Stimulated activated CD8-positive, alpha-beta memory T cell treated with anti-CD3 and anti-CD28 coated beads, Interleukin-7, amount 100 ng/mL, for 48 hours (primary cell): ENCODE results near the gene PDE4D.
A peak's percentile ranks its signal among the peaks of the same experiment; 100 is the strongest.

Experiments used
- DNase-seq, 2 donors: peaks; one replicate each; pipeline ENCODE4 v3.0.0-alpha.2; 2020; ENCODE audit warnings: low read depth in 1 of 2; ENCODE audit errors: extremely low read depth in 1 of 2

The PDE4D gene

DNA sequence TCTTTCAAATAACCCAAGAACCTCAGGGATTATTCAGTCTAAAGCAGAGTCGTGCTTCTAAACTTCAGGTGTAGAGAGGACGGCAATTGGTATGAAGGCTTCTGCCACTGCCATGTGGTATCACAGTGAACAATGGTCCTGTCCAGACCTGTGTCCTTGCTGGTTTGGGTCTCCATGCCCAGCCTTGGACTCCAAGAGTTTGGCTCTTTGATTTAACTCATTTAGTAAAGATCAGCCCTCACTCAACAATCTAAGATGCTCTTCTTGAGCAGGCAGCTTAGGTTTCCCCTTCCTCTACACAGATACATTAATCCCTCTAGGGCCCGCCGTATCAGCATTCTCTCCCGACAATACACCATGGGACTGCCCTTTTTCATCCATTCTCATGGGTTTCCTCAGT lies 792.7 kb downstream of the PDE4D start:
- no peak for DNase-seq

DNA sequence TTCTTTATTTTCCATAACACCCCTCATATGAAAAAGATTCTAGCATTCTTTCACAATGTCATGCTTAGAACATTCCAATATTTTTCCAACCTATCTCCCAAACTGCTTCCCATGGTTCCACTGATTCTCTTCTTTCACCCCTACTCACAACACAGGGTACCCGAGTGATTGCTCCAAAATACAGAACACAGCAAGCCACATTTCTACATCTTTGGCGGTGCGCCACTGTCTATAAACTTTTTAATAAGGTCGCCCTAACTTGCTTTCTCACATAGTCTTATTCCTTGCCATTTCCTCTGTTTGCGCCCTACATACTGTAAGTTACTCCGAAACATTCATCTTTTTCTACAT lies 793.6 kb downstream of the PDE4D start:
- no peak for DNase-seq

DNA sequence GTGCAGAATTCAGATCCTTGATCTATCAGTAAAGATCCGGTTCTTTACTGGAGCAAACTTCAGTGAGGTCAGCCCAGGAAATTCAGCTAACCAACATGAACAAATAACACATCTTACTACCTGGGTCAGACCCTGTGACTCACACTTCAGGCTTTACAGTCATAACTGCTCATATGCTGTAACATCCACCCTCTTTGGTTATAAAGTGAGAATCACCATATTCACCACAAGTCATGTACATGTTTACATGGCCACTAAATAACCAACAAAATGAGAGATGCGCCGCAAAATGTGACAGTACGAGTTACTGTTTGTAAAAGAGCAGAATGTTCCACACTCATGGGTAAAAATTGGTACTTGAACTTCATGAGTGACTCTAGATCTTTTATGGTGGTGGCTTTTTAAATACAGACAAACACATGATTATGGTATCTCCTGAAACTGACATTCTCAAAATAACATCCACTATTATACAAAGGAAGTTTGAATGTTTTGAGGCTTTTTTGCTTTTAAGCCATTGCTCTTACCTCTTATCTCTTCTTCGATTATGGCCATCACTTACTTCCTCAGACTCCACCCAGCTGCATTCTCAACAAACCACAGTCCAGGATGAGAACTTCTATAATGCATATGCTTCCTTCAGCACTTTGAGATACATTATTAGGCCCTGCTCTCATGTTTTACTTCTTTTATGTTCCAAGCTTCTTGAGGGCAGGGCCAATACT lies 794.1 kb downstream of the PDE4D start:
- DNase-seq = peak in 1 of 2 donors; percentile 42

DNA sequence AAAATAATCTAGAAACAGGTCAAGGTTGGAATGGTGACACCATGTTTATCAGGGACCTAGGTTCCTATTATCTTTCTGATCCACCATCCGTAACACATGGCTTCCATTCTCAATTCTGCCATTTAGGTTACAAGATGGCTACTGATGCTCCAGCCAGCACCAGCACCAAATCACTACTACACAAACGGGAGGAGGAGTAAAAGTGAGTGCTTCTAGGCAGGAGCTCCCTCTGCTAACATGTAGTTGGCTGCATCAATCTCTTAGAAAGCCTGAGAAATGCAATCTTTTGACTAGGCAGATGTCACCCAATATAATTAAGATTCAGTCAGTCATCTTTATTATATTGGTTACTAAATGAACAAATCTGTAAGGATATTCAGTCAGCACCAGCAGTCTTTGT lies 794.8 kb downstream of the PDE4D start:
- DNase-seq = no peak

DNA sequence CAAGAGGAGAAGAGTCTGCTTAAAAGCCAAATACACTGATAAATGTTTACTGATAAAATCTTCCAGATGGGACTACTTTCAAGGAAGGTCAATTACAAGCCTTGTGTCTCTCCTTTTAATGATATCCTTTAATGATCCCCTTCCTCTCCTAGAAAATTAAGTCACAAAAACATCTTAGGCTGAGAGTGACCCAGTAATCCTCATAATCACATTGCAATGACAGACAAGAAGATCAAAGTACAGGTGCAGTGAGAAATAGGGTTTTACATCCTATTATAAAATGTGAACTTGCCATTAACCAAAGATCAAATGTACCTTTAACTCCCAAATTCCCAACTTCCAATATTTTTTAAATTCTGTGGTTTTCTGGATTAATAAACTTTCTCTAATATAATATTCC lies 795.8 kb downstream of the PDE4D start:
- no peak for DNase-seq

DNA sequence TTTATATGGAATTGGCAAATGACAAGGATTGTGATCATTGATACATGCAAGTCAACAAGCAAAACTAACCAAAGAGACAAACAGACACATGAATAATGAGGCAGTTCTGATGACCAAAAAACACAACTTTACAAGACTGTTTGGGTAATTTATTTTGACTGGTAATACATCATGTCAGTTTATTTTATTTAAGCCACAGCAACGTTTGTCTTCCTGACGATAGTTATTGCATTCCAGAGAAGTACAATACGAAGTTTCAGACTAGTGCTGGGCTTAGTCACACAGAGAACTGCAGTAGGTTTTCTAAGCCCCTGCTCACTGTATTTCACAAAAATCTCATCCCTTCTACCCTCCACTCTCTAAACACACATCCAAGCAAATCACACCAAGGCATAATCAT lies 796.4 kb downstream of the PDE4D start:
- no peak for DNase-seq

DNA sequence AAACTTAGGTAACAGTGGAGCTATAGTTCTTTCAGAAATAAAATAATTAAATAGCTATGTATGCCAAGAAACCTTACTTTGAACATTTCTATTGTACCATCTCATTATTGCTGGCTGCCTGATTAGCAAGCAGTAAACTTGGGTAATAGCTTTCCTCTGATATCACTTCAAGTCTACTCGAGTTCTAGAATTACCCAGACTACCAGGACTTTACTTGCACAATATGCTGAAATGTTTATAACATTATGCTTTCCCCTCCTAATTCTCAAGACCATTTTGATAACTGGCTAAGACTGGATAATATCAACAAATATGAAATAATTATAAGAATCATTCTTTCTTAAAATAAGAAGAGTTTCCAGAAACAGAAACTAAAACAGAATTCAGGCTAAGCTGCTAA lies 798.0 kb downstream of the PDE4D start:
- no peak for DNase-seq

DNA sequence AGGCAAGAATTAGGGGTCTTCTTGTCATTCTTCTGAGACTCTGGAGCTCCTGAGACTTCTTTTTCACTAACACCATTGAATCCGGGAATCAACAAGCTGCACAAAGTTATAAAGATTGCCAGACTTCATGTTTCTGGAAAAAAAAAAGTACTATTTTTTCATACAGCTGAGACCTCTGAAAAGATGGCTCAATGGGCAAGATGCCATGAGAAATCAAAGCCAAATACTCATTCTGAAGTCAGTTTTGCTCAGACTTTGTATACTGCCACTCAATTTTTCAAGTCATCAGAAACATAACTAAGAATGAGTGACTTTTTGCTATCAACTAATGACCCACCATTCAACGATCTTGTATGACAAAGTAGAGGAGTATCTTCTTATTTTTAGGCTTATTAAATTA lies 798.7 kb downstream of the PDE4D start:
- no peak for DNase-seq

DNA sequence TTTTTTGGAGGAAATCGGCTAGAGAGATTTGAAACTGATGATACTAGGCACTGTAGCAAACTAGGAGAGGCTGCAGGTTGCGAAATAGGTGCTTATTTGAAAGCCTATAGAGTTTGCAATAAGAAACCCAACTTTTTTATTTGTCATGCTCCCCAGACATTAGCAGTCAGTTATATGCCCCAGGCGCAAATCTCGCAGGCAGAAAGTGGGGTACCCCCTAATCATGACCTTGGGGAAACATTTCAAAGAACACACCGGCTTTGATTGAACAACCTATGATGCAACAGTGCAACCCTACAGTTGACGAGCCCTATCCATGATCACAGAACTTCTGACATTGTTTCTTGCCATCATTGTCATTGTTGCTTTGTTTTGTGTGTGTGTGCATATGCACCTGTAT lies 800.2 kb downstream of the PDE4D start:
- DNase-seq = no peak

DNA sequence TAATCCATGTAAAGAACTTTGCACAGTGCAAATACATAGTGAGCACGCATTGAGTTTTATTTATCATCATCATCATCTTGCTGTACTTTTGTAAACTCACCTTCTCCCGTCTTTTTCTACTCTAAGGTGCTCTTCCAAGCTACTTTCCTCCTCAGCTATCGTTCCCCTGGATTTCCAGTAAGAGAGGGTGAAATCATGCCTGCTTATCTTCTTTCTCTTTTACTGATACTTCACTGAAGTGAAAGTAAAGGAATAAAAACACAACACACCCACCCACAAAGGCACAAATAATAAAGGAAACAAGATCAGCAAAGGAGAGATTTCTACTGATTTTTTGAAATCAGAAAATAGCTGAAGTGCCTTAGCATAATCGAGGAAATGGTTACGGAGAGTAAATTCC lies 800.8 kb downstream of the PDE4D start:
- no peak for DNase-seq

DNA sequence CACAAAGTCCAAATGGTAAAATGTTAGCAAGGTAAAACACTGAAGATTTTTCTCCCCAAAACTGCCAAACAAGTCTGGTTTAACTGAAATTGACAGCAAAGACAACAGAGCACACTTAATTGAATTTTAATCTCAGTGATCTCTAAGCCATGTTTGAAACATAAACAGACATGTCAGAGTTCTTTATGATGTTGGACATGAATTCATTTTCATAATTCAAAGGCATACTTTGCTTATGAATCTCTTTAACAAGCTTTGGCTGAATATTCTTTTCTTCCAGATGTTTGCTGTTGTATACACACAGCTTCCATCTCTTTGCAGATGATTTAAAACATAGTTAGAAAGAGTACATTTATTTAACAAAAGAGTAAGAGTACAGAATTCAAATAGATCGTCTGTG lies 801.6 kb downstream of the PDE4D start:
- no peak for DNase-seq

DNA sequence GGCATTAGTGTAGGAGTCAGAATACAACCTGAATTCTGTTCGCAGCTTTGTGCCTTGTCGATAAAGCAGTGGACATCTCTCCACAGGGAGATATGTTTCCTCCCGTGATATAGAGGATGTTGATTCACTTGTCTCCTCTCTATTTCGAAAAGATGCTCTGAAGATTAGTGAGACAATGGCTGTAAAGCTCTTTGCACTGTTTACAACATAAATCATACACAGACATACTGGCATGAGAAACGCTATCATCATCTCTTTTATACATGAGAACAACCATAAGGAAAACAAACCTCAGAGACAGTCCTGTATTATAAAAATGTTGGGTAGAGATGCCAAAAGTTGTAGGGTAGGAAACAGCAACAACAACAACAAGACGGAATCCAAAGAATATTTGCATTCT lies 803.2 kb downstream of the PDE4D start:
- no peak for DNase-seq

DNA sequence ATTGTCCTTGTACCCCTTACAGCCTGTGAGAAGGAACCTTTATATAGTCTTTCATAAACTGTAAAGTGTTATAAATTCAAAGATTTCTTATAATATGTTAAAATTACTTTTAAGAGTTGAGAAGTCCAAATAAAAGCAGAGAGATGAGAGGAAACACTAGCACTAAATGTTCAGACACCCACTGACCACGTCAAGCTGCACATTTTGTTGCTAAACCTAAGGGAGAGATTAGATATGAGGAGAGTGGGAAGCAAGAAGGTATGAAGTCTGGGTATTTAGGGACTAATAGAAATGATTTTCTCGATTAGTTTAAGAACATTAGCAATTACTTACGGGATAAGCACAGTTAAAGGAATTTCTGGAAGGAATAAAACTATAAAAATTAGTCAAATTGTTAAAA lies 803.8 kb downstream of the PDE4D start:
- no peak for DNase-seq

DNA sequence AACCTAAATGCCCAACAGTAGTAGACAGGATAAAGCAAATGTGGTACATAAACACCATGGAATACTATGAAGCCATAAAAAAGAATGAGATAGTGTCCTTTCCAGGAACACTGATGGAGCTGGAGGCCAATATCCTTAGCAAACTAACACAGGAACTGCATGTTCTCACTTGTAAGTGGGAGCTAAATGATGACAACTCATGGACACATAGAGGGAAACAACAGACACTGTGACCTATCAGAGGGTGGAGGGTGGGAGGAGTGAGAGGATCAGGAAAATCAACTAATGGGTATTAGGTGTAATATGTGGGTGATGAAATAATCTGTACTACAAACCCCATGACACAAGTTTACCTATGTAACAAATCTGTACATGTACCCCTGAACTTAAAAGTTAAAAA lies 805.0 kb downstream of the PDE4D start:
- DNase-seq = no peak

DNA sequence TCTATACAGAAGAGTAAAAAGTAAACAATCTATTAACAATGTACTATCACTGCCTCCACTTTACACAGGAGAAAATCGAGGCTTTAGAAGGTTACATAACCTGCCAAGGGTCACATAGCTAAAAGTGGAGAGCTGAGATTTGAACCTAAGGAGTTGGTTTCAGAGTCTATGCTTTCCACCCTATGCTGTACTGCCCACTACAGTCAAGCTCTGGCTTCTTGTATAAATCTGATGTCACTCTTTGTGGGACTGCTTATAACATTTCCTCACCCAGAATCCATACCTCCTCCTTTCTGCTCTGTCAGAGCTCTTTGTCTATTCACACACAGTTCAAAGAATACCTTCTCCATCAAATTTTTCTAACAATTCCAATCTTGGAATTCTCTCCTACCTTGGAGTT lies 807.5 kb downstream of the PDE4D start:
- DNase-seq = no peak

DNA sequence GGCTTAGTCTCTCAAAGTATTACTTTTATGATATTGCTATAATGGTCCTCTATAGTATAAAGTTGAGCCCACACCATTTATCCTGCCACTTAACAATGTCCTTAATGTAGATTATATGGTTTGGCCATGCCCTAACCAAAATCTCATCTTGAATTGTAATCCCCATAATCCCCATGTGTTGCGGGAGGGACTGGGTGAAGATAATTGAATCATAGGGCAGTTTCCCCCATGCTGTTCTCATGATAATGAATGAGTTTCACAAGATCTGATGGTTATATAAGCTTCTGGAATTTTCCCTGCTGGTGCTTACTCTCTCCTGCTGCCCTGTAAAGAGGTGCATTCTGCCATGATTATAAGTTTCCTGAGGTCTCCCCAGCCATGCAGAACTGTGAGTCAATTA lies 811.8 kb downstream of the PDE4D start:
- no peak for DNase-seq

DNA sequence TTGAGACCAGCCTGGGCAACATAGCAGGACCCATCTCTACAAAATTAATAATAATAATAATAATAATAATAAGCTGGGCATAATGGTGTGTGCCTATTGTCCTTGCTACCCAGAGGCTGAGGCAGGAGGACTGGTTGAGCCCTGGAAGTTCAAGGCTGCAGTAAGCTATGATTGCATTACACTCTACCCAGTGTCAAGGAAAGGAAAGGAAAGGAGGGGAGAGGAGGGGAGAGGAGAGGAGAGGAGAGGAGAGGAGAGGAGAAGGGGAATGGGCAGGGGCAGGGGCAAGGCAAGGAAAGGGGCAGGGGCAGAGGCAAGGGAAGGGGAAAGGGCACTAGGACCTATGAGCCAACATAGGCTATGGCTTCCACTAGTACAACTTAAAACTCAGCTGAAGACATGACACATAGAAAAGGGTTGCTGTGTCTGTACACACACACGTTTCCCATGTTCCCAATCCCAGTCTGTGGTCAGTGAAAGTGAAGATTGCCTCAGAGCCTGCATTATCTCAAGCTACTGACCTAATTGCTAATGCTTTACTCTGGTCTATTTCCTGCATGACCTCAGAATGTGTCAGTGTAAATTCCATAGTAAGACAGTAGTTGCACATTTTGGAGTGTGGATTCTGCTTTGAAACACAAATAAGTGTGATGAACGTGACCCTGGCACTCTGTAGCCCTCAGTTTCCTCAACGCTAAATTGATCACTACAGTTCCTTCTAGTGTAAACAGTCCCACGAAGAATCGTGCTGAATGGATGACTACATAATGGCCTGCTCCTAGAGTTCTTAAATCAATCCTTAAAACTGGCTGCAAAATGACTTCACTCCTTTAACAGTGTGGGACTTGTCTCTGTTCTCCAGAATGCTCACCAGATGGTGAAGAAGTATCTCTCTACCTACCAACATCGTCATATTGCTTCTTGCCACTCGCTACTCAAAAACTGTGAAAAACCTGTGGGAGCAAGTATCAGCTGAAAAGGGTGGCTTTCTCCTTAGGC lies 813.6 kb downstream of the PDE4D start:
- DNase-seq = no peak

DNA sequence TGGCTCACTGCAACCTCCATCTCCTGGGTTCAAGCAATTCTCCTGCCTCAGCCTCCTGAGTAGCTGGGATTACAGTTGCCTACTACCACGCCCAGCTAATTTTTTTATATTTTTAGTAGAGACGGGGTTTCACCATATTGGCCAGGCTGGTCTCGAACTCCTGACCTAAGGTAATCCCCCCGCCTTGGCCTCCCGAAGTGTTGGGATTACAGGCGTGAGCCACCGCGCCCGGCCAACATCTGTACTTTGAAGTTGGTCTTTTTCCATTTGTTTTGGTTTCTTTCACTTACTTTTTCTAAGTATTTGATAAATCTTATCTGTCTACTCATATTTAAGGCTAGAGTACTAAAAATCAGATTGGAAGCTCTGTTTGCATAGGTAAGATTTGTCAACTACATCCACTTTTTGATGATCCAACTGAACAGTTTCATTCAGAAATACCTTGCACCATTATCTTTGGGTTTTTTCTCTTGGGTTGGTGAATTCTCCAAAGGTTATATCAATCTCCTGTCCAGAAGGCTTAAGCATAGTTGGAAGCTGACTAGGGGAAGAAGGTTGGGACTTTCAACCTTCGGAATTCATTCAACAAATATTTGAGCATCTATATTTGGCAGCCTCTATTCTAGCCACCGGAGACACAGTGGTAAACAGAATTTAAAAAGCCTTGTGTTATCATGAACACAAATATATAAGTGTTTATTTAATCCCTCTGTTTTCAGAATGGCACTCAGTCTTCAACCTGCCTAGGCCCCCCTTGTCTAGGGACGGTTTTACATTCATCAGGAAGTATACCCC lies 821.6 kb downstream of the PDE4D start:
- no peak for DNase-seq

DNA sequence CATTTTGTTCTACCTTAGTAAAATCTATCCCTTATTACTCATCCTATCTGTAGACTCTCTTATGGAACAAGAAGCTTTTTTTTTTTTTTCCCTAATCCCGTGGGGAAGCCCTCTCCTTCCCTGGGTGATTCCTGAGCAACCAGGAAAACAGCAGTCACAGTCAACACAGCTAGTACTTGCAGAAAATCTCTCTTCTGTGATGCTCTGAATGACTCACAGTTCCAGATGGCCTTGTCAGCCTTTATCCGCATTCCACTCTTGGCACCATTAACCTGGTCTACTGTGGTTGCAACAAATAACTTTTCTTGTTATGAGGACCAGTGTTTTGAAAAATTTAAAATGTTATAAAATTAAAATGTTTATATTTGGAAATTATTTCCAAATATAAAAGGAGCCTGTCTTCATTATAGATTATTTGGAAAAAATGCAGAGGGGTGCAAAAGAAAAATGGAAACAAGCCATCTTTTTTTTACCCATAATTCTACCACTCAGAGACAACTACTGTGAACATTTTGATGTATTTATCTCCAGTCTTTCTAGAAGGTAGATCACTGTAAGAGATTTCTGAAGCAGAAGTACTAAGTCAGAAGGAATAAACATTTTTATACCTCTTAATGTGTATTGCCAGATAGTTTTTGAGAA lies 824.0 kb downstream of the PDE4D start:
- no peak for DNase-seq

DNA sequence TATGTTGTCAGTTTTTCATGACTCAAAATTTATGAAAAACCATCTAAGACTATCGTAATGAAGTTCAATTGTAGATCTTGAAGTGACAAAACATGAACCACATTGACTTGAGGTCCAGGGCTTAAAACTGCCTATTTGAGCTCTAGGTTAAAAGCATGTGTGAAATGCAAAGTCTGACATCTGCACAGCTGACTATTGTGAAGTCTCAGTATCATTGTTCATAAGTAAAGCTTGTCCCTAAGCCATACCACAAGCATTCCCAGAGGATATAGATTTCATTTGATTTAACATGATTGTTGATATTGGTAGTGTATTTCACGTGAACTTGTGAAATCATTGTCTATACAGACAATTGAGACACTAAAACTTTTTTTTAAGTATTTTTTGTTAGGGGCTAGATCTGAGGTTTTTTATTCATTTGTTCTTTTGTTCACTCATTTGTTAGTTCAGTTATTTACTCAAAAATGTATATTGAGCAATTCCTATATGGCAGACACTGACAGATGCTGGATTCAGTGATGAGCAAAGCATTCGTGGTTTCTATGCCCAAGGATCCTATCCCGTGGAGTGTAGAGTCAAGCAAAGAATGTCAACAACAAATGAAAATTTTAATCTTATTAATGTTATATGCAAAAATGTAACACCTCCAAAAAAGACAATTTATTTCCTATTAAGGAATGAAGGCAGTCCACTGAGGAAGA lies 825.4 kb downstream of the PDE4D start:
- DNase-seq = no peak
